CD14-positive monocyte (primary cell): Measurements from ENCODE around the gene FKBP2. TPM values are rescaled to one million over a fixed set of nuclear protein-coding genes. Genes with fewer than 3 reads are reported as not detected.

Experiments
- DNase-seq, 3 donors: peaks; one replicate each; pipeline ENCODE4 v3.0.0-alpha.2; 2011 to 2022
- H2AFZ ChIP-seq: 2 replicates; pipeline ENCODE4 v1.6.0; 2012; ENCODE audit warnings: mild to moderate bottlenecking, low read depth, low read length, inconsistent platforms; ENCODE audit not compliant: insufficient read depth, poor library complexity, severe bottlenecking
- H3K27ac ChIP-seq, 2 donors: 1 replicate in 1 of 2; 2 replicates in 1 of 2; pipeline ENCODE4 v1.5.1; 2012 to 2013; ENCODE audit warnings: low read length in 2 of 2, control low read depth in 1 of 2, inconsistent platforms in 1 of 2, low read depth in 1 of 2, mild to moderate bottlenecking in 1 of 2
- H3K27me3 ChIP-seq, 2 donors: one replicate each; pipeline versions ENCODE4 v1.6.0 to v1.6.1; 2011 to 2013; ENCODE audit warnings: low read length in 2 of 2; ENCODE audit not compliant: control insufficient read depth in 2 of 2, insufficient read depth in 2 of 2
- H3K36me3 ChIP-seq, 2 donors: replicated peaks in 1 of 2; 1 replicate in 1 of 2; 2 replicates in 1 of 2; pipeline versions ENCODE4 v1.5.1 to v1.6.1; 2012 to 2013; ENCODE audit warnings: low read length in 2 of 2, control low read depth in 1 of 2, inconsistent platforms in 1 of 2, mild to moderate bottlenecking in 1 of 2; ENCODE audit not compliant: insufficient read depth in 2 of 2, control insufficient read depth in 1 of 2
- H3K4me1 ChIP-seq, 2 donors: 1 replicate in 1 of 2; 2 replicates in 1 of 2; pipeline versions ENCODE4 v1.5.1 to v1.6.1; 2012 to 2013; ENCODE audit warnings: low read length in 2 of 2, control low read depth in 1 of 2, inconsistent platforms in 1 of 2, mild to moderate bottlenecking in 1 of 2, moderate library complexity in 1 of 2; ENCODE audit not compliant: insufficient read depth in 2 of 2, control insufficient read depth in 1 of 2
- H3K4me2 ChIP-seq: replicated peaks from 2 replicates; pipeline ENCODE3; 2012; ENCODE audit warnings: low read length, moderate library complexity, mild to moderate bottlenecking; ENCODE audit not compliant: poor library complexity, severe bottlenecking; ENCODE audit errors: extremely low read depth
- H3K4me3 ChIP-seq, 3 experiments: fragments of 200-600 bp in 1 of 3; sonication (generic) in 1 of 3; replicated peaks in 1 of 3; 1 replicate in 2 of 3; 2 replicates in 1 of 3; pipeline ENCODE4 v1.5.1; 2011 to 2013; ENCODE audit warnings: low read length in 3 of 3, mild to moderate bottlenecking in 3 of 3, control low read depth in 2 of 3, low read depth in 2 of 3, inconsistent platforms in 1 of 3, moderate library complexity in 1 of 3
- H3K79me2 ChIP-seq: 2 replicates; pipeline ENCODE4 v1.6.0; 2012; ENCODE audit warnings: mild to moderate bottlenecking, control low read depth, inconsistent platforms, low read length, moderate library complexity; ENCODE audit not compliant: insufficient read depth
- H3K9ac ChIP-seq: 2 replicates; pipeline ENCODE4 v1.6.0; 2017; ENCODE audit warnings: low read length, mild to moderate bottlenecking; ENCODE audit not compliant: insufficient read depth, poor library complexity, severe bottlenecking
- H3K9me3 ChIP-seq, 2 donors: replicated peaks in 1 of 2; 1 replicate in 1 of 2; 2 replicates in 1 of 2; pipeline versions ENCODE4 v1.5.1 to v1.6.1; 2012 to 2013; ENCODE audit warnings: low read length in 2 of 2, control low read depth in 1 of 2; ENCODE audit not compliant: control insufficient read depth in 1 of 2, insufficient read depth in 1 of 2
- H4K20me1 ChIP-seq: 2 replicates; pipeline ENCODE4 v1.6.0; 2012; ENCODE audit warnings: mild to moderate bottlenecking, low read length, control low read depth, moderate library complexity; ENCODE audit not compliant: insufficient read depth
- H3K27ac Mint-ChIP-seq, 7 donors: one replicate each; pipeline ENCODE4 v1.8.0; 2020; ENCODE audit warnings: mild to moderate bottlenecking in 7 of 7, mixed read lengths in 7 of 7, moderate library complexity in 6 of 7, inconsistent platforms in 2 of 7
- H3K27me3 Mint-ChIP-seq, 3 donors: one replicate each; pipeline ENCODE4 v1.8.0; 2021 to 2022; ENCODE audit warnings: low read depth in 3 of 3, mild to moderate bottlenecking in 3 of 3, mixed read lengths in 3 of 3, moderate library complexity in 3 of 3, inconsistent platforms in 1 of 3
- H3K36me3 Mint-ChIP-seq, 2 donors: one replicate each; pipeline ENCODE4 v1.8.0; 2020; ENCODE audit warnings: mixed read lengths in 2 of 2, inconsistent platforms in 1 of 2, mild to moderate bottlenecking in 1 of 2
- H3K4me1 Mint-ChIP-seq: one replicate; pipeline ENCODE4 v1.8.0; 2020; ENCODE audit warnings: mild to moderate bottlenecking, mixed read lengths
- H3K4me3 Mint-ChIP-seq, 2 donors: one replicate each; pipeline ENCODE4 v1.8.0; 2020; ENCODE audit warnings: mild to moderate bottlenecking in 2 of 2, mixed read lengths in 2 of 2, moderate library complexity in 1 of 2
- H3K9me3 Mint-ChIP-seq, 7 donors: one replicate each; pipeline ENCODE4 v1.8.0; 2020 to 2022; ENCODE audit warnings: mixed read lengths in 7 of 7, mild to moderate bottlenecking in 6 of 7, moderate library complexity in 6 of 7, inconsistent platforms in 2 of 7
- WGBS: methylation state at CpG from one replicate; pipeline ENCODE4 v1.1.5; 2013; ENCODE audit warnings: missing lambda C conversion rate; ENCODE audit not compliant: insufficient coverage; 5-methylcytosine and 5-hydroxymethylcytosine counted together
- intact Hi-C, 2 donors: fragments of 100-400 bp; cut with micrococcal nuclease; formaldehyde crosslinking; loops; one replicate each; pipeline versions ENCODE4 v1.15.0 to v1.15.1; 2023
- polyA plus RNA-seq, 3 donors: library from polyadenylated mRNA; depleted of rRNA in 1 of 3; unstranded in 2 of 3; stranded (reverse) in 1 of 3; fragments of 300-500 nt in 2 of 3; fragments of >200 nt in 1 of 3; fragmentation: Illumina TruSeq in 2 of 3; gene quantifications; 1 replicate in 2 of 3; 2 replicates in 1 of 3; pipeline ENCODE4 v1.2.3, GENCODE V29; 2012 to 2021
- TF ChIP-seq, protein P1 (sequence below): fragments of 200-600 bp; IDR thresholded peaks from one replicate; pipeline ENCODE4 v1.8.0; 2022; ENCODE audit warnings: antibody characterized with exemption, mild to moderate bottlenecking

FKBP2 gene
- polyA plus RNA-seq, 3 donors, result 38.9 to 80.7 (median 71.1) TPM

DNA sequence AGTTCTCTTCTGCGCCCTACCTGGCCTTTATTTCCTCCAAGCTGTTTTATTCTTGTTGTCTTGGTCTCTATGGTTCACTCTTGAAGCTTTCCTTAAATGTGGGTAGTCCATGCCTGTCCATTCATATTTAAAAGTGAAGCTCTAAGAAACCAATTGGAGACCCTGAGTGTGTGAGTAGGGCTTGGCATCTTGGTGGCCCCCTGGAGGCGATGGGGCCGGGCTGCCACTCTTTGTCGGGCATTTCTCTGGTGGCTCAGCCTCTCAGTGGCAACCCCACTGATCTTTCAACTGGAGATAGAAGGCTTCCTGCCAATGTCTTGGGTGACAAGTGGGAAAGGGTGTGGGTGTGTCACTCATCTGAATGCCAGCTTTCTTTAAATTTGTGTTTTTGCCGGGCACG is 24.0 kb upstream of the FKBP2 start:
- Histone ChIP-seq H3K4me1 (no peaks in the 10 kb centered on the region), H4K20me1 (peaks cover 93% of the 10 kb centered on the region), H3K79me2 (peaks cover 52% of the 10 kb centered on the region), H3K9ac (no peak overlapping the region), H3K4me3 (no peak overlapping the region), H2AFZ (no peak overlapping the region), H3K27ac (no peak overlapping the region), H3K27me3 (no peaks in the 10 kb centered on the region), H3K9me3 (no peaks in the 10 kb centered on the region), H3K4me2 (no peak overlapping the region), H3K36me3 (peaks cover 80 to 90% of the 10 kb centered on the region in 2 donors)
- Mint-ChIP-seq H3K9me3 (peaks cover 0 to 2% (median 0%) of the 10 kb centered on the region in 7 donors), H3K27ac (peak overlapping the region in 1 of 7 donors; percentile 32), H3K4me1 (peaks cover 6% of the 10 kb centered on the region), H3K36me3 (peaks cover 78 to 94% of the 10 kb centered on the region in 2 donors), H3K4me3 (no peak overlapping the region), H3K27me3 (peaks cover 0 to 2% (median 0%) of the 10 kb centered on the region in 3 donors)
- intact Hi-C loops, result no loop called here
- TF ChIP-seq, protein P1, sequence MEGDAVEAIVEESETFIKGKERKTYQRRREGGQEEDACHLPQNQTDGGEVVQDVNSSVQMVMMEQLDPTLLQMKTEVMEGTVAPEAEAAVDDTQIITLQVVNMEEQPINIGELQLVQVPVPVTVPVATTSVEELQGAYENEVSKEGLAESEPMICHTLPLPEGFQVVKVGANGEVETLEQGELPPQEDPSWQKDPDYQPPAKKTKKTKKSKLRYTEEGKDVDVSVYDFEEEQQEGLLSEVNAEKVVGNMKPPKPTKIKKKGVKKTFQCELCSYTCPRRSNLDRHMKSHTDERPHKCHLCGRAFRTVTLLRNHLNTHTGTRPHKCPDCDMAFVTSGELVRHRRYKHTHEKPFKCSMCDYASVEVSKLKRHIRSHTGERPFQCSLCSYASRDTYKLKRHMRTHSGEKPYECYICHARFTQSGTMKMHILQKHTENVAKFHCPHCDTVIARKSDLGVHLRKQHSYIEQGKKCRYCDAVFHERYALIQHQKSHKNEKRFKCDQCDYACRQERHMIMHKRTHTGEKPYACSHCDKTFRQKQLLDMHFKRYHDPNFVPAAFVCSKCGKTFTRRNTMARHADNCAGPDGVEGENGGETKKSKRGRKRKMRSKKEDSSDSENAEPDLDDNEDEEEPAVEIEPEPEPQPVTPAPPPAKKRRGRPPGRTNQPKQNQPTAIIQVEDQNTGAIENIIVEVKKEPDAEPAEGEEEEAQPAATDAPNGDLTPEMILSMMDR, result no peak
- WGBS, result 81% methylated on average over 4 of the region's 6 CpGs
- no peak for DNase-seq

GRCh38 chr11:64218628-64219353 is 22.1 kb upstream of the FKBP2 start:
- Histone ChIP-seq H3K9me3 (no peaks in the 10 kb centered on the region), H3K36me3 (peaks cover 81 to 92% of the 10 kb centered on the region in 2 donors), H3K27ac (peak overlapping the region in 1 of 2 donors; percentile 26), H3K4me2 (no peak overlapping the region), H3K27me3 (no peaks in the 10 kb centered on the region), H4K20me1 (peaks cover 90% of the 10 kb centered on the region), H3K4me3 (no peak overlapping the region), H2AFZ (no peak overlapping the region), H3K4me1 (no peaks in the 10 kb centered on the region), H3K79me2 (peaks cover 42% of the 10 kb centered on the region), H3K9ac (no peak overlapping the region)
- intact Hi-C loops, result no loop called here
- no peak overlapping the region for H3K4me3 Mint-ChIP-seq
- TF ChIP-seq, protein P1, result no peak
- H3K27me3 Mint-ChIP-seq, result no peaks in the 10 kb centered on the region
- H3K27ac Mint-ChIP-seq, result peak overlapping the region in 3 of 7 donors; percentile 31 to 60 (median 59)
- no peak for DNase-seq
- H3K36me3 Mint-ChIP-seq, result peaks cover 80 to 92% of the 10 kb centered on the region in 2 donors
- peaks cover 3% of the 10 kb centered on the region for H3K4me1 Mint-ChIP-seq
- H3K9me3 Mint-ChIP-seq, result peaks cover 0 to 2% (median 0%) of the 10 kb centered on the region in 7 donors
- 97% methylated on average over 7 of the region's 11 CpGs for WGBS
